GM12878 (cell line): ENCODE results near the gene RAB21. TPM values are rescaled to one million over a fixed set of nuclear protein-coding genes. Genes with fewer than 3 reads are reported as not detected.

Experiments
- ATAC-seq: fragments of 200-7000 bp; cut with Tn5 transposase; 3 replicates; pipeline ENCODE4 v1.9.1; 2020; ENCODE audit warnings: mild to moderate bottlenecking, moderate library complexity
- BruUV-seq: library from RNA; stranded (reverse); fragments of 400-500 nt; replicated peaks from 2 replicates; lab custom pipeline; 2021; lab: Mats Ljungman, UMichigan
- CTCF ChIA-PET: fragments of 300-600 bp; sonication (Branson Sonifier 250); formaldehyde crosslinking; extraction: SDS; loops from one replicate; lab custom pipeline; 2021; ENCODE audit warnings: inconsistent platforms; lab: Yijun Ruan, JAX
- POLR2A ChIA-PET: fragments of 350-600 bp; formaldehyde crosslinking; extraction: SDS; loops from one replicate; lab custom pipeline; 2021; ENCODE audit warnings: inconsistent platforms; lab: Charles Lee
- RAD21 ChIA-PET: fragments of 300-600 bp; sonication (Branson Sonifier 250); formaldehyde crosslinking; loops from one replicate; lab custom pipeline; 2023; ENCODE audit warnings: antibody characterized with exemption; ENCODE audit not compliant: unreplicated experiment; lab: Charles Lee
- SMC1A ChIA-PET: fragments of 300-600 bp; sonication (Branson Sonifier 250); formaldehyde crosslinking; loops from one replicate; lab custom pipeline; 2023; ENCODE audit not compliant: unreplicated experiment, uncharacterized antibody; lab: Charles Lee
- DNase-seq: peaks from one replicate; pipeline ENCODE4 v3.0.0-alpha.2; 2011; ENCODE audit warnings: low read depth, low spot score
- FAIRE-seq: peaks from 3 replicates; lab custom pipeline; 2011; peaks lifted over from hg19 to GRCh38; lab: Jason Lieb, UNC
- H2AFZ ChIP-seq: 2 replicates; pipeline ENCODE4 v1.6.0; 2011; ENCODE audit warnings: low read depth, low read length, control low read depth; ENCODE audit not compliant: control insufficient read depth
- H3K27ac ChIP-seq: 2 replicates; pipeline ENCODE4 v1.5.1; 2011; ENCODE audit warnings: control low read depth; ENCODE audit not compliant: control insufficient read depth, insufficient read depth
- H3K27me3 ChIP-seq, 2 experiments: replicated peaks in 1 of 2; 2 replicates each; pipeline versions ENCODE4 v1.6.0 to v1.6.1; 2011; ENCODE audit warnings: low read length in 1 of 2; ENCODE audit not compliant: control insufficient read depth in 2 of 2, insufficient read depth in 2 of 2
- H3K36me3 ChIP-seq, 2 experiments: 2 replicates each; pipeline ENCODE4 v1.5.1; 2011; ENCODE audit warnings: low read length in 1 of 2; ENCODE audit not compliant: control insufficient read depth in 2 of 2, insufficient read depth in 2 of 2
- H3K4me1 ChIP-seq: 2 replicates; pipeline ENCODE4 v1.6.1; 2011; ENCODE audit warnings: mild to moderate bottlenecking, low read length, moderate library complexity, mixed read lengths; ENCODE audit not compliant: control insufficient read depth, insufficient read depth
- H3K4me2 ChIP-seq: 2 replicates; pipeline ENCODE4 v1.6.0; 2011; ENCODE audit warnings: control low read depth; ENCODE audit not compliant: control insufficient read depth, insufficient read depth
- H3K4me3 ChIP-seq: fragments of 200-600 bp; sonication (generic); 2 replicates; pipeline ENCODE4 v1.5.1; 2016
- H3K79me2 ChIP-seq: 2 replicates; pipeline ENCODE4 v1.6.0; 2011; ENCODE audit warnings: low read length; ENCODE audit not compliant: control insufficient read depth, insufficient read depth
- H3K9ac ChIP-seq: 2 replicates; pipeline ENCODE4 v1.8.0; 2011; ENCODE audit warnings: low read length, control low read depth, mixed read lengths; ENCODE audit not compliant: control insufficient read depth, insufficient read depth
- H3K9me3 ChIP-seq: replicated peaks from 3 replicates; pipeline ENCODE4 v1.5.1; 2011; ENCODE audit warnings: mild to moderate bottlenecking, low read length; ENCODE audit not compliant: control insufficient read depth, insufficient read depth
- H4K20me1 ChIP-seq: 2 replicates; pipeline ENCODE4 v1.6.0; 2011; ENCODE audit not compliant: control insufficient read depth, insufficient read depth
- CREM ChIP-seq: IDR thresholded peaks from 2 replicates; pipeline ENCODE4 v1.6.1; 2014; ENCODE audit warnings: antibody characterized with exemption, low read depth
- E2F4 ChIP-seq: IDR thresholded peaks from 2 replicates; pipeline ENCODE4 v1.6.1; 2012; ENCODE audit warnings: low read depth, low read length, improper control_type of control experiment
- NKRF ChIP-seq: fragments of 450-650 bp; conservative IDR thresholded peaks from 2 replicates; pipeline ENCODE4 v1.6.1; 2017; ENCODE audit warnings: mild to moderate bottlenecking, moderate library complexity
- RBBP5 ChIP-seq: fragments of 200-600 bp; sonication (generic); conservative IDR thresholded peaks from 2 replicates; pipeline ENCODE4 v1.6.1; 2016
- RFX5 ChIP-seq: IDR thresholded peaks from 2 replicates; pipeline ENCODE4 v1.6.1; 2011; ENCODE audit warnings: low read depth, low read length, improper control_type of control experiment
- TARDBP ChIP-seq: IDR thresholded peaks from 2 replicates; pipeline ENCODE4 v1.6.1; 2016; ENCODE audit warnings: borderline replicate concordance
- TCF7 ChIP-seq: IDR thresholded peaks from 2 replicates; pipeline ENCODE4 v1.6.1; 2014; ENCODE audit warnings: antibody characterized with exemption, borderline replicate concordance
- WRNIP1 ChIP-seq: IDR thresholded peaks from 2 replicates; pipeline ENCODE4 v1.6.1; 2011; ENCODE audit warnings: low read depth, low read length, improper control_type of control experiment, borderline replicate concordance
- ZNF384 ChIP-seq: IDR thresholded peaks from 2 replicates; pipeline ENCODE4 v1.6.1; 2012; ENCODE audit warnings: low read depth, mild to moderate bottlenecking, low read length, improper control_type of control experiment, borderline replicate concordance
- ZNF592 ChIP-seq: fragments of 450-650 bp; IDR thresholded peaks from 2 replicates; pipeline ENCODE4 v1.6.1; 2017; ENCODE audit warnings: mild to moderate bottlenecking, moderate library complexity
- WGBS: methylation state at CpG from one replicate; pipeline ENCODE4 v1.1.6; 2016; ENCODE audit warnings: low lambda C conversion rate; ENCODE audit not compliant: insufficient replicate concordance, insufficient coverage; ENCODE audit errors: missing lambda C conversion rate; 5-methylcytosine and 5-hydroxymethylcytosine counted together
- in situ Hi-C: fragments of 300-500 bp; cut with MboI; formaldehyde crosslinking; loops from 9 replicates; pipeline ENCODE4 v1.14.3; 2018; ENCODE audit warnings: mixed read lengths
- intact Hi-C: fragments of 100-400 bp; cut with micrococcal nuclease; formaldehyde crosslinking; loops from one replicate; pipeline ENCODE4 v1.14.2; 2022; ENCODE audit not compliant: unreplicated experiment
- polyA plus RNA-seq, 11 experiments: library from polyadenylated mRNA; depleted of rRNA in 4 of 11; unstranded in 6 of 11; stranded (reverse) in 5 of 11; fragments of >200 nt; fragmentation: Nextera tagmentation in 4 of 11; fragmentation: Illumina TruSeq in 1 of 11; extraction: Ambion mirVana in 4 of 11; extraction: Trizol in 1 of 11; gene quantifications; 1 replicate in 1 of 11; 2 replicates in 10 of 11; pipeline versions ENCODE4 v1.2.1 to v1.2.3, GENCODE V29; 2011 to 2016; ENCODE audit warnings: inconsistent platforms in 2 of 11, missing spikeins in 2 of 11, low read depth in 1 of 11
- total RNA-seq, 4 experiments: library from RNA; depleted of rRNA in 3 of 4; stranded (reverse); fragments of >200 nt in 3 of 4; fragmentation: Illumina TruSeq in 1 of 4; extraction: Trizol in 1 of 4; gene quantifications; 2 replicates each; pipeline versions ENCODE4 v1.2.1 to v1.2.3, GENCODE V29; 2013 to 2021

RAB21 gene
- total and polyA plus RNA-seq, 10 of the 15 experiments (the other 5 are each of a cell fraction or from before 2014, with no cell fraction given) = 2.8 to 42.8 (median 16.1) TPM

GRCh38 chr12:71797531-71797930 lies 42.9 kb downstream of the RAB21 start:
- ATAC-seq = no peak
- CTCF ChIA-PET = interaction anchor here (0.7 to 1.8 kb wide), 2 partner anchors 10 to 49 kb away, joined by 3 to 6 read pairs; no protein-coding TSS in a partner anchor

More at GRCh38 chr12:71797531-71797930, 42.9 kb downstream of the RAB21 start:
- in situ Hi-C loops (no loop called here), intact Hi-C loops (no loop called here)
- DNase-seq (no peak), FAIRE-seq (no peak)
- no CpG with 5 or more reads among the region's 1 CpG for WGBS
- Histone ChIP-seq H3K27ac (no peak overlapping the region), H3K4me2 (no peak overlapping the region), H2AFZ (no peak overlapping the region), H4K20me1 (no peaks in the 10 kb centered on the region), H3K9me3 (no peaks in the 10 kb centered on the region), H3K79me2 (no peaks in the 10 kb centered on the region), H3K27me3 (no peaks in the 10 kb centered on the region), H3K36me3 (no peaks in the 10 kb centered on the region), H3K4me1 (no peaks in the 10 kb centered on the region), H3K4me3 (no peak overlapping the region), H3K9ac (no peak overlapping the region)
- ChIA-PET SMC1A (interaction anchor here (1.4 to 1.6 kb wide), 2 partner anchors 10 to 31 kb away, joined by 3 read pairs; no protein-coding TSS in a partner anchor), RAD21 (interaction anchor here (0.7 kb wide), 1 partner anchor 160 kb away, joined by 3 read pairs; no protein-coding TSS in a partner anchor), POLR2A (no interaction called here)
- BruUV-seq = no TSS peak
- no peak for TF ChIP-seq NKRF
- no peak for TF ChIP-seq WRNIP1
- TF ChIP-seq RFX5 = no peak
- TF ChIP-seq E2F4 = no peak
- no peak for TF ChIP-seq TCF7
- no peak for TF ChIP-seq ZNF592
- TF ChIP-seq CREM = no peak
- no peak for TF ChIP-seq ZNF384
- TF ChIP-seq TARDBP = no peak
- TF ChIP-seq RBBP5 = no peak
